Thyroid gland (tissue), 4 donors: Measurements from ENCODE around the gene DARS2. TPM values are rescaled to one million over a fixed set of nuclear protein-coding genes. Genes with fewer than 3 reads are reported as not detected.

Experiments
- DNase-seq, 2 donors: peaks; one replicate each; pipeline ENCODE4 v3.0.0-alpha.2; 2019
- H3K27ac ChIP-seq, 3 donors: fragments of 200-600 bp; sonication (generic); 1 replicate in 2 of 3; 2 replicates in 1 of 3; pipeline ENCODE4 v1.5.1; 2016 to 2019; ENCODE audit warnings: mild to moderate bottlenecking in 1 of 3, moderate library complexity in 1 of 3
- H3K27me3 ChIP-seq: fragments of 200-600 bp; sonication (generic); one replicate; pipeline ENCODE4 v1.5.1; 2019
- H3K36me3 ChIP-seq, 2 donors: fragments of 200-600 bp; sonication (generic); one replicate each; pipeline ENCODE4 v1.5.1; 2016 to 2019
- H3K4me1 ChIP-seq, 2 donors: fragments of 200-600 bp; sonication (generic); one replicate each; pipeline ENCODE4 v1.5.1; 2017 to 2019
- H3K4me3 ChIP-seq, 3 donors: fragments of 200-600 bp; sonication (generic); replicated peaks in 1 of 3; 1 replicate in 2 of 3; 2 replicates in 1 of 3; pipeline ENCODE4 v1.5.1; 2016; ENCODE audit warnings: mild to moderate bottlenecking in 1 of 3
- H3K9me3 ChIP-seq: fragments of 200-600 bp; sonication (generic); one replicate; pipeline ENCODE4 v1.5.1; 2017
- POLR2A ChIP-seq, 2 donors: fragments of 450-650 bp; IDR thresholded peaks; one replicate each; pipeline ENCODE4 v1.6.1; 2017; ENCODE audit warnings: antibody characterized with exemption in 2 of 2, mild to moderate bottlenecking in 2 of 2, moderate library complexity in 1 of 2
- WGBS, 2 donors: methylation state at CpG; one replicate each; pipeline ENCODE4 v1.1.5; 2017; 5-methylcytosine and 5-hydroxymethylcytosine counted together
- intact Hi-C: fragments of 100-400 bp; cut with DNase I; formaldehyde crosslinking; loops from one replicate; pipeline ENCODE4 v1.15.1; 2023
- total RNA-seq, 4 donors: library from RNA; depleted of rRNA; stranded (reverse); fragments of >200 nt; gene quantifications; one replicate each; pipeline ENCODE4 v1.2.3, GENCODE V29; 2016
- TF ChIP-seq, protein P1 (sequence below), 6 experiments: fragments of 200-600 bp in 3 of 6; fragments of 450-650 bp in 3 of 6; sonication (generic) in 3 of 6; IDR thresholded peaks; one replicate each; pipeline ENCODE4 v1.5.1; 2016 to 2019; ENCODE audit warnings: antibody characterized with exemption in 6 of 6, mild to moderate bottlenecking in 2 of 6, inconsistent platforms in 1 of 6, moderate library complexity in 1 of 6

Gene DARS2
- total RNA-seq, 4 donors from 2014 or later: 14.9 to 26.9 (median 20.7) TPM

DNA sequence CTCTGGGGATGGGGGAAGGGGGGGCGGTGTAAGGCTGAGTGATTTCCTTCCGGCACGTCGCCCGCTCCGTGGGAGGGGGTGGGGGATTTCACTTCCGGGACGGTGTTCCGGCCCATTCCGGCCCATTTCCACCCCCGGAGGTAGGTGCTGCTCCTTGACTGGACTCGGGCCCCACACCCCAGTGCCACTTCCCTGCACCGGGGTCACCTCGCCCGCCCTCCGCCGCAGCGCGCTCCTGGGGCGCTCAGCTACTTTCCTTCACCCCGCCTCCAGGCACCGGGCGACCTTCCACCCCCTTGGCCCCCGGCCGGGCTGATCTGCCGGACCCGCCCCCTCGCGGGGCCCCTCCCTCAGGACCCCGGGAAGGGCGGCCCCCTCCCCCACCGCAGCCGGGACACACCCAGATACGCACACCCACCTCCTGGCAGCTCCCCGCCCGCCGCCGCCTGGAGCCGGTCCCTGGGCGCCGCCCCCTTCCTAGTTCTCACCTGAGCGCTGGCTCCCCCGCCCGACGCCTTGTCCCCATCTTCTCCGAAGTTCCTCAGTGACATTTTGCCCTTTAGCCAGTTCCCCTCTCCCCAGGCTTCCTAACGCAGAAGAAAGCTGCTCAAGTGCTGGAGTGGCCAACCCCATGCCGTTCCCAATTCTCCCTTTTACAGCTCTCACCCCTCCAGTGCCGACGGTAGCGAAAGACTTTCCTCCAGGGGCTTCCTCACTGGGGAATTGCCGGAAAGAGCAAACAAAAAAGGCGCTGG lies 44.0 kb downstream of the DARS2 start, which contains the start of gene ZBTB37:
Gene ZBTB37 (plus strand): TSS at position 115 of the 755 bp plus-strand sequence. CDS start 1,846 bp downstream, outside the sequence.
- peak; percentile 96 to 97 for DNase-seq
- intact Hi-C loops: loop anchor here (5.0 kb wide), 1 partner anchor 41 kb away; no protein-coding TSS in a partner anchor
- H3K9me3 ChIP-seq: no peaks in the 10 kb centered on the region
- peaks cover 18 to 20% of the 10 kb centered on the region in 2 donors for H3K4me1 ChIP-seq
- H3K27me3 ChIP-seq: no peaks in the 10 kb centered on the region
- H3K36me3 ChIP-seq: peaks cover 15 to 21% of the 10 kb centered on the region in 2 donors
- peak in 1 of 2 donors; percentile 69 for TF ChIP-seq POLR2A (IDR thresholded peaks at IDR 0.05)
- TF ChIP-seq, protein P1, sequence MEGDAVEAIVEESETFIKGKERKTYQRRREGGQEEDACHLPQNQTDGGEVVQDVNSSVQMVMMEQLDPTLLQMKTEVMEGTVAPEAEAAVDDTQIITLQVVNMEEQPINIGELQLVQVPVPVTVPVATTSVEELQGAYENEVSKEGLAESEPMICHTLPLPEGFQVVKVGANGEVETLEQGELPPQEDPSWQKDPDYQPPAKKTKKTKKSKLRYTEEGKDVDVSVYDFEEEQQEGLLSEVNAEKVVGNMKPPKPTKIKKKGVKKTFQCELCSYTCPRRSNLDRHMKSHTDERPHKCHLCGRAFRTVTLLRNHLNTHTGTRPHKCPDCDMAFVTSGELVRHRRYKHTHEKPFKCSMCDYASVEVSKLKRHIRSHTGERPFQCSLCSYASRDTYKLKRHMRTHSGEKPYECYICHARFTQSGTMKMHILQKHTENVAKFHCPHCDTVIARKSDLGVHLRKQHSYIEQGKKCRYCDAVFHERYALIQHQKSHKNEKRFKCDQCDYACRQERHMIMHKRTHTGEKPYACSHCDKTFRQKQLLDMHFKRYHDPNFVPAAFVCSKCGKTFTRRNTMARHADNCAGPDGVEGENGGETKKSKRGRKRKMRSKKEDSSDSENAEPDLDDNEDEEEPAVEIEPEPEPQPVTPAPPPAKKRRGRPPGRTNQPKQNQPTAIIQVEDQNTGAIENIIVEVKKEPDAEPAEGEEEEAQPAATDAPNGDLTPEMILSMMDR (IDR thresholded peaks at IDR 0.05): no peak
- WGBS, 2 donors: 1% methylated on average over 34 to 41 of the region's 53 CpGs
- H3K4me3 ChIP-seq: peak within 1 kb of the TSS; percentile 37 to 64 (median 60)
- H3K27ac ChIP-seq: peak within 1 kb of the TSS; percentile 88 to 97 (median 88)

DNA sequence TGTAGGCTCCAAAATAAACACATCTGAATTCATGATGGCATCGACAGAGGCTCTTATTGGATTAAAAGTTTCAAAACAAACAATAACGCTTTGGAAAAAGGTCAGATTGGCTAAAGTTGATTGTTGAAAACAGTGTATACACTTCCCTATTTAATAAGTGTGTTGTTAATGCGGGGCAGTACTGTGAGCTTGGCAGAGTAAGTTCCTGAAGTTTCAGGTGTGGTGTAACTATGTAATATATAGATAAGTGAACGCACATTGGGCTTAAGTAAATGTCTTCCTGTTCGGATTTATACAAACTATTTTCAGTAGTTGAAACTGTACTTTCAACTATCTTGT lies 44.5 kb downstream of the DARS2 start:
- Histone ChIP-seq H3K36me3 (peaks cover 10 to 17% of the 10 kb centered on the region in 2 donors), H3K27me3 (no peaks in the 10 kb centered on the region), H3K4me3 (peak overlapping the region; percentile 37 to 64 (median 60)), H3K4me1 (peaks cover 18 to 20% of the 10 kb centered on the region in 2 donors), H3K27ac (peak overlapping the region; percentile 88 to 97 (median 88)), H3K9me3 (no peaks in the 10 kb centered on the region)
- intact Hi-C loops: loop anchor here (5.0 kb wide), 1 partner anchor 42 kb away; no protein-coding TSS in a partner anchor
- DNase-seq: no peak
- WGBS, 2 donors: 3 to 5% methylated on average over 5 of the region's 5 CpGs
- no peak for TF ChIP-seq POLR2A (IDR thresholded peaks at IDR 0.05)
- TF ChIP-seq, protein P1 (IDR thresholded peaks at IDR 0.05): no peak

DNA sequence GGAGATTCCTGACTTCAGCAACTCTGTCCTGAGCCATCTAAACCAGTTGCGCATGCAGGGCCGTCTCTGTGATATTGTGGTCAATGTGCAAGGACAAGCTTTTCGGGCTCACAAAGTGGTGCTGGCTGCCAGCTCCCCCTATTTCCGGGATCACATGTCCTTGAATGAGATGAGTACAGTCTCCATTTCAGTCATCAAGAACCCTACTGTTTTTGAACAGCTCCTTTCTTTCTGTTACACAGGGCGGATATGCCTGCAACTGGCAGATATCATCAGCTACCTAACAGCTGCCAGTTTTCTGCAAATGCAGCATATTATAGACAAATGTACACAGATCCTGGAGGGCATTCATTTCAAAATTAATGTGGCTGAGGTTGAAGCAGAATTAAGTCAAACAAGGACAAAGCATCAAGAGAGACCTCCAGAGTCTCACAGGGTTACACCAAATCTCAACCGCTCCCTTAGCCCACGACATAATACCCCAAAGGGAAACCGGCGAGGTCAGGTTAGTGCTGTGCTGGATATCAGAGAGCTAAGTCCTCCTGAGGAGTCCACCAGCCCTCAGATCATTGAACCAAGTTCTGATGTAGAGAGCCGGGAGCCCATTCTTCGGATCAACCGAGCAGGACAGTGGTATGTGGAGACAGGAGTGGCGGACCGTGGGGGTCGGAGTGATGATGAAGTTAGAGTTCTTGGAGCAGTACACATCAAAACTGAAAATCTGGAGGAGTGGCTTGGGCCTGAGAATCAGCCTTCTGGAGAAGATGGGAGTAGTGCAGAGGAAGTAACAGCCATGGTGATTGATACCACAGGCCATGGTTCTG lies 46.0 kb downstream of the DARS2 start:
- Histone ChIP-seq H3K27ac (no peak overlapping the region), H3K4me1 (peaks cover 18 to 20% of the 10 kb centered on the region in 2 donors), H3K9me3 (no peaks in the 10 kb centered on the region), H3K36me3 (peaks cover 0 to 5% of the 10 kb centered on the region in 2 donors), H3K4me3 (no peak overlapping the region), H3K27me3 (no peaks in the 10 kb centered on the region)
- TF ChIP-seq, protein P1 (IDR thresholded peaks at IDR 0.05): no peak
- TF ChIP-seq POLR2A (IDR thresholded peaks at IDR 0.05): no peak
- peak; percentile 9 to 15 for DNase-seq
- intact Hi-C loops: no loop called here
- 82 to 85% methylated on average over 15 of the region's 15 CpGs for WGBS, 2 donors

DNA sequence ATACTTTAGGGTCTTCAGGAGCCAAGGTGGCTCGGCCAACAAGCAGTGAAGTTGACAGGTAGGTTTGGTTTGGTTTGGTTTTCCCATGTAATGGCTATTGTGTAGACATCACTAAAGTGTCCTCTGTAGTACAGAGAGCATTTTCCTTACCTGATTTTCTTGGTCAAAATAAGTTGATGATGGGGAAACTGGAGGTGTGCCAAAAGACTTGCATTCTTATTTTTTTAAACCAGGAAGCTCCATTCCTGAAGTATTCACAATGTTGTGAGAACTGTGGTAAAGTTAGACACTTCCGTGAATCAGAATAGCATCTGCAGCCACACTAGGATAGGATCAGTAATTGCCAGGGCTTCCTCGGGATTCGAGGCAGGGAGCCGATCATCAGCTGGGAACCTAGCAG lies 46.6 kb downstream of the DARS2 start:
- Histone ChIP-seq H3K27ac (no peak overlapping the region), H3K4me3 (no peak overlapping the region), H3K4me1 (peaks cover 14 to 18% of the 10 kb centered on the region in 2 donors), H3K36me3 (peaks cover 0 to 5% of the 10 kb centered on the region in 2 donors), H3K27me3 (no peaks in the 10 kb centered on the region), H3K9me3 (no peaks in the 10 kb centered on the region)
- WGBS, 2 donors: 67 to 72% methylated on average over 5 of the region's 5 CpGs
- intact Hi-C loops: no loop called here
- no peak for DNase-seq
- TF ChIP-seq POLR2A (IDR thresholded peaks at IDR 0.05): no peak
- TF ChIP-seq, protein P1 (IDR thresholded peaks at IDR 0.05): no peak
